ENCODE results near the gene BLNK.

- TF ChIP-seq CTCF (IDR thresholded peaks at IDR 0.05) (no peak), EP300 (IDR thresholded peaks at IDR 0.05) (no peak), RFX5 (IDR thresholded peaks at IDR 0.05) (no peak), ELK1 (IDR thresholded peaks at IDR 0.05; ENCODE audit: low read depth, low read length) (no peak)
Measured at GRCh38 chr10:96283756-96284155, 12.4 kb upstream of the BLNK start.
